HL-60 (cell line): Measurements from ENCODE around the gene INSC.

Source experiments
- DNase-seq, 2 experiments: peaks; one replicate each; pipeline ENCODE4 v3.0.0-alpha.2; 2010 to 2020; ENCODE audit warnings: low read depth in 1 of 2, low spot score in 1 of 2
- H3K27ac ChIP-seq: fragments of 250-450 bp; sonication (Bioruptor Pico); replicated peaks from 2 replicates; pipeline ENCODE4 v1.5.1; 2020; ENCODE audit warnings: mild to moderate bottlenecking, moderate library complexity
- H3K27me3 ChIP-seq: fragments of 250-450 bp; sonication (Bioruptor Pico); 2 replicates; pipeline ENCODE4 v1.5.1; 2021; ENCODE audit warnings: mild to moderate bottlenecking, moderate library complexity; ENCODE audit not compliant: insufficient read depth, poor library complexity, severe bottlenecking
- H3K4me3 ChIP-seq: replicated peaks from 2 replicates; pipeline ENCODE4 v1.5.1; 2011; ENCODE audit warnings: mild to moderate bottlenecking, control low read depth, low read length; ENCODE audit not compliant: insufficient read depth
- CTCF ChIP-seq: IDR thresholded peaks from one replicate; pipeline ENCODE4 v1.5.1; 2011; ENCODE audit warnings: low read length, control low read depth, inconsistent platforms; ENCODE audit not compliant: insufficient read depth
- GABPA ChIP-seq: IDR thresholded peaks from 2 replicates; pipeline ENCODE4 v1.6.1; 2012; ENCODE audit warnings: low read depth
- POLR2AphosphoS5 ChIP-seq: IDR thresholded peaks from 2 replicates; pipeline ENCODE4 v1.6.1; 2012; ENCODE audit warnings: low read depth
- REST ChIP-seq: IDR thresholded peaks from 2 replicates; pipeline ENCODE4 v1.6.1; 2012; ENCODE audit warnings: low read depth; ENCODE audit not compliant: insufficient replicate concordance
- SPI1 ChIP-seq: IDR thresholded peaks from 2 replicates; pipeline ENCODE4 v1.6.1; 2012; ENCODE audit warnings: low read depth, mild to moderate bottlenecking, borderline replicate concordance

INSC gene

GRCh38 chr11:15202626-15203025, 87.9 kb downstream of the INSC start:
- no peak overlapping the region for H3K27ac ChIP-seq
- no peak overlapping the region for H3K4me3 ChIP-seq
- no peak for DNase-seq
- TF ChIP-seq REST = no peak
- TF ChIP-seq SPI1 = no peak
- no peak for TF ChIP-seq CTCF
- TF ChIP-seq POLR2AphosphoS5 = no peak
- TF ChIP-seq GABPA = no peak
- H3K27me3 ChIP-seq = no peaks in the 10 kb centered on the region

GRCh38 chr11:15204711-15205110, 90.0 kb downstream of the INSC start:
- Histone ChIP-seq H3K27me3 (no peaks in the 10 kb centered on the region), H3K27ac (no peak overlapping the region), H3K4me3 (no peak overlapping the region)
- DNase-seq = no peak
- TF ChIP-seq REST = no peak
- TF ChIP-seq CTCF = no peak
- no peak for TF ChIP-seq SPI1
- TF ChIP-seq POLR2AphosphoS5 = no peak
- no peak for TF ChIP-seq GABPA

GRCh38 chr11:15206791-15207190, 92.1 kb downstream of the INSC start:
- DNase-seq = no peak
- no peak for TF ChIP-seq CTCF
- no peak for TF ChIP-seq GABPA
- no peak for TF ChIP-seq SPI1
- no peak for TF ChIP-seq POLR2AphosphoS5
- no peak for TF ChIP-seq REST

More at GRCh38 chr11:15206791-15207190, 92.1 kb downstream of the INSC start:
- no peaks in the 10 kb centered on the region for H3K27me3 ChIP-seq
- no peak overlapping the region for H3K4me3 ChIP-seq
- no peak overlapping the region for H3K27ac ChIP-seq
